DOHH2 (cell line): ENCODE data around the gene MYO9A.

Experiments used
- H3F3A ChIP-seq: fragments of 200-600 bp; sonication (generic), shearing (Covaris generic); 2 replicates; pipeline ENCODE4 v1.6.0; 2016; ENCODE audit warnings: antibody characterized with exemption, mild to moderate bottlenecking; ENCODE audit not compliant: control insufficient read depth, insufficient read depth
- H3K27ac ChIP-seq: fragments of 200-600 bp; sonication (generic); 2 replicates; pipeline ENCODE4 v1.5.1; 2014; ENCODE audit warnings: low read depth, mild to moderate bottlenecking, low read length, moderate library complexity
- H3K27me3 ChIP-seq: fragments of 200-600 bp; sonication (generic); 2 replicates; pipeline ENCODE4 v1.6.1; 2014; ENCODE audit warnings: mild to moderate bottlenecking, low read length, mixed read lengths; ENCODE audit not compliant: control insufficient read depth
- H3K36me3 ChIP-seq: fragments of 200-600 bp; sonication (generic); 2 replicates; pipeline ENCODE4 v1.6.1; 2014; ENCODE audit warnings: mild to moderate bottlenecking, low read length, moderate library complexity, mixed read lengths; ENCODE audit not compliant: control insufficient read depth
- H3K4me1 ChIP-seq: fragments of 200-600 bp; sonication (generic); 2 replicates; pipeline ENCODE4 v1.6.1; 2014; ENCODE audit warnings: mild to moderate bottlenecking, low read length, mixed read lengths; ENCODE audit not compliant: control insufficient read depth
- H3K4me2 ChIP-seq: fragments of 200-600 bp; sonication (generic); 2 replicates; pipeline ENCODE4 v1.6.0; 2014; ENCODE audit warnings: mild to moderate bottlenecking, low read length, moderate library complexity
- H3K4me3 ChIP-seq: fragments of 200-600 bp; sonication (generic); 2 replicates; pipeline ENCODE4 v1.5.1; 2014; ENCODE audit warnings: mild to moderate bottlenecking, low read length, mixed read lengths
- H3K79me2 ChIP-seq: fragments of 200-600 bp; sonication (generic); 2 replicates; pipeline ENCODE4 v1.6.1; 2014; ENCODE audit warnings: mild to moderate bottlenecking, low read length, mixed read lengths; ENCODE audit not compliant: control insufficient read depth
- H3K9me2 ChIP-seq: fragments of 200-600 bp; sonication (generic); replicated peaks from 2 replicates; pipeline ENCODE4 v1.6.1; 2014; ENCODE audit warnings: mild to moderate bottlenecking, low read length, mixed read lengths; ENCODE audit not compliant: control insufficient read depth
- H3K9me3 ChIP-seq: fragments of 200-600 bp; sonication (generic); 2 replicates; pipeline ENCODE4 v1.6.1; 2014; ENCODE audit warnings: antibody characterized with exemption, low read length, mixed read lengths; ENCODE audit not compliant: control insufficient read depth, insufficient read depth
- H4K20me1 ChIP-seq: fragments of 200-600 bp; sonication (generic); 2 replicates; pipeline ENCODE4 v1.6.0; 2014; ENCODE audit warnings: low read depth, mild to moderate bottlenecking, antibody characterized with exemption, low read length, moderate library complexity; ENCODE audit not compliant: control insufficient read depth, insufficient read depth
- EZH2phosphoT487 ChIP-seq: fragments of 200-600 bp; sonication (generic); IDR thresholded peaks from 2 replicates; pipeline ENCODE4 v1.6.1; 2017; ENCODE audit warnings: borderline replicate concordance, mild to moderate bottlenecking, antibody characterized with exemption, low read length, moderate library complexity, mixed read lengths
- TF ChIP-seq, protein P1 (sequence below): fragments of 200-600 bp; sonication (generic); IDR thresholded peaks from one replicate; pipeline ENCODE4 v1.5.1; 2014; ENCODE audit warnings: antibody characterized with exemption, mild to moderate bottlenecking, low read depth, low read length; ENCODE audit not compliant: poor library complexity, severe bottlenecking

MYO9A gene

DNA sequence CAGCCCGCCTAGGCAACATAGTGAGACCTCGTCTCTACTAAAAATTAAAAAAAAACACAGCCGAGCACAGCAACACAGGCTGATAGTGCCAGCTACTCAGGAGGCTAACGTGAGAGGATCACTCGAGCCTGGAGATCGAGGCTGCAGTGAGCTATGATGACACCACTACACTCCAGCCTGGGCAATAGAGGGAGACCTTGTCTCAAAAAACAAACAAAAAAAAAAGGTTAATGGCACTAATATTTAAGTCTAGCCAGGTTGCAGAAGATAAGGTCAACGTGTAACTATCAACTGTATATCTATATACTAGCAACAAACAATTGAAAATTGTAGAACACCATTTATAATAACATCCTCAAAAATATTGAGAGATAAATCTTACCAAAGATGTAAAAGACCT, 75.1 kb downstream of the MYO9A start:
- H4K20me1 ChIP-seq, result no peaks in the 10 kb centered on the region
- H3K9me2 ChIP-seq, result no peaks in the 10 kb centered on the region
- H3K4me2 ChIP-seq, result no peak overlapping the region
- no peaks in the 10 kb centered on the region for H3K27me3 ChIP-seq
- peaks cover 24% of the 10 kb centered on the region for H3K4me1 ChIP-seq
- no peak overlapping the region for H3K27ac ChIP-seq
- no peaks in the 10 kb centered on the region for H3F3A ChIP-seq
- TF ChIP-seq EZH2phosphoT487, result no peak
- TF ChIP-seq, protein P1, sequence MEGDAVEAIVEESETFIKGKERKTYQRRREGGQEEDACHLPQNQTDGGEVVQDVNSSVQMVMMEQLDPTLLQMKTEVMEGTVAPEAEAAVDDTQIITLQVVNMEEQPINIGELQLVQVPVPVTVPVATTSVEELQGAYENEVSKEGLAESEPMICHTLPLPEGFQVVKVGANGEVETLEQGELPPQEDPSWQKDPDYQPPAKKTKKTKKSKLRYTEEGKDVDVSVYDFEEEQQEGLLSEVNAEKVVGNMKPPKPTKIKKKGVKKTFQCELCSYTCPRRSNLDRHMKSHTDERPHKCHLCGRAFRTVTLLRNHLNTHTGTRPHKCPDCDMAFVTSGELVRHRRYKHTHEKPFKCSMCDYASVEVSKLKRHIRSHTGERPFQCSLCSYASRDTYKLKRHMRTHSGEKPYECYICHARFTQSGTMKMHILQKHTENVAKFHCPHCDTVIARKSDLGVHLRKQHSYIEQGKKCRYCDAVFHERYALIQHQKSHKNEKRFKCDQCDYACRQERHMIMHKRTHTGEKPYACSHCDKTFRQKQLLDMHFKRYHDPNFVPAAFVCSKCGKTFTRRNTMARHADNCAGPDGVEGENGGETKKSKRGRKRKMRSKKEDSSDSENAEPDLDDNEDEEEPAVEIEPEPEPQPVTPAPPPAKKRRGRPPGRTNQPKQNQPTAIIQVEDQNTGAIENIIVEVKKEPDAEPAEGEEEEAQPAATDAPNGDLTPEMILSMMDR, result no peak
- H3K9me3 ChIP-seq, result no peaks in the 10 kb centered on the region
- H3K79me2 ChIP-seq, result peaks cover 87% of the 10 kb centered on the region
- peaks cover 51% of the 10 kb centered on the region for H3K36me3 ChIP-seq
- H3K4me3 ChIP-seq, result no peak overlapping the region

- no peaks in the 10 kb centered on the region for H4K20me1 ChIP-seq
- H3K4me1 ChIP-seq, result peaks cover 24% of the 10 kb centered on the region
- TF ChIP-seq EZH2phosphoT487, result no peak
- TF ChIP-seq, protein P1, result no peak
- no peak overlapping the region for H3K4me2 ChIP-seq
- no peaks in the 10 kb centered on the region for H3K27me3 ChIP-seq
- no peak overlapping the region for H3K27ac ChIP-seq
- peaks cover 88% of the 10 kb centered on the region for H3K79me2 ChIP-seq
- no peaks in the 10 kb centered on the region for H3K9me2 ChIP-seq
- H3F3A ChIP-seq, result no peaks in the 10 kb centered on the region
- peaks cover 51% of the 10 kb centered on the region for H3K36me3 ChIP-seq
- no peaks in the 10 kb centered on the region for H3K9me3 ChIP-seq
- no peak overlapping the region for H3K4me3 ChIP-seq
Measured at GRCh38 chr15:72042054-72042453, 75.9 kb downstream of the MYO9A start.

DNA sequence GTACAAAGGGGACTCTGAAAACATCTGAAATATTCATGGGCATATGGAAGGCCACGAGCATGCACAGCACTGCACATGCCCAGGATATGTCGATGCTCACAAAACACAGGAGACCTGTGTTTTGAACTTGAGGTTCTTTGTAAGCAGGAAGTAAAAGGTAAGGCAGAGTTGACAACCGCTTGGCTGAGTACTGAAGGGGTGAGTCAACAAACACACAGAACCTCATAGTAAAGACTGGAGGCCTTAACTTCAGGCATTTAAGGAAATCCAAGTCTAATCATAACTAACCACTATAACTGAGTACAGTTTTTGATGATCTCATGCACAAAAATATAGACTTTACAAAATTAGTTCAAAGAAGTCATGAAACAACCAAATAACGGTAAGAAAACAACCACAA, 80.6 kb downstream of the MYO9A start:
- Histone ChIP-seq H4K20me1 (no peaks in the 10 kb centered on the region), H3K79me2 (peaks cover 86% of the 10 kb centered on the region), H3F3A (no peaks in the 10 kb centered on the region), H3K4me3 (no peak overlapping the region), H3K27ac (no peak overlapping the region), H3K9me3 (no peaks in the 10 kb centered on the region), H3K36me3 (peaks cover 39% of the 10 kb centered on the region), H3K4me2 (no peak overlapping the region), H3K27me3 (no peaks in the 10 kb centered on the region), H3K4me1 (peaks cover 24% of the 10 kb centered on the region), H3K9me2 (no peaks in the 10 kb centered on the region)
- TF ChIP-seq, protein P1, result no peak
- no peak for TF ChIP-seq EZH2phosphoT487
